K562 (cell line): ENCODE data around the gene GRIPAP1. TPM values are rescaled to one million over a fixed set of nuclear protein-coding genes. Genes with fewer than 3 reads are reported as not detected.

Experiments
- ATAC-seq: fragments of 200-7000 bp; cut with Tn5 transposase; 3 replicates; pipeline ENCODE4 v1.9.1; 2020; ENCODE audit warnings: moderate library complexity
- BruUV-seq: library from RNA; stranded (reverse); fragments of 400-500 nt; replicated peaks from 2 replicates; lab custom pipeline; 2021; lab: Mats Ljungman, UMichigan
- CTCF ChIA-PET: fragments of 300-600 bp; formaldehyde crosslinking; extraction: SDS; loops from one replicate; lab custom pipeline; 2021; ENCODE audit warnings: low intra/inter-chr PET ratio; lab: Yijun Ruan, JAX
- POLR2A ChIA-PET: fragments of 300-600, 350-650 bp; sonication (Branson Sonifier 250); formaldehyde crosslinking; extraction: SDS; loops from one replicate; lab custom pipeline; 2021; ENCODE audit warnings: antibody characterized with exemption, inconsistent platforms; lab: Yijun Ruan, JAX
- DNase-seq, 4 experiments: peaks; one replicate each; pipeline versions ENCODE4 v3.0.0 to v3.0.0-alpha.2; 2011 to 2018; ENCODE audit warnings: low spot score in 3 of 4, mixed read lengths in 3 of 4; ENCODE audit errors: extremely low read depth in 1 of 4
- FAIRE-seq: peaks from 2 replicates; lab custom pipeline; 2011; peaks lifted over from hg19 to GRCh38; lab: Jason Lieb, UNC
- H2AFZ ChIP-seq: 2 replicates; pipeline ENCODE4 v1.6.0; 2011; ENCODE audit warnings: low read depth, low read length, control low read depth, inconsistent platforms
- H3K27ac ChIP-seq: fragments of 200-600 bp; 3 replicates; pipeline ENCODE4 v1.8.0; 2011; ENCODE audit warnings: low read depth, mild to moderate bottlenecking, control low read depth, inconsistent platforms, low read length, moderate library complexity, mixed read lengths; ENCODE audit errors: extremely low read depth
- H3K27me3 ChIP-seq, 2 experiments: fragments of 300-600 bp in 1 of 2; 2 replicates in 1 of 2; 3 replicates in 1 of 2; pipeline versions ENCODE4 v1.6.0 to v1.8.0; 2011; ENCODE audit warnings: inconsistent platforms in 2 of 2, low read length in 2 of 2, mild to moderate bottlenecking in 1 of 2, mixed read lengths in 1 of 2, moderate library complexity in 1 of 2; ENCODE audit not compliant: control insufficient read depth in 2 of 2, insufficient read depth in 2 of 2
- H3K36me3 ChIP-seq: fragments of 300-600 bp; 3 replicates; pipeline ENCODE4 v1.8.0; 2011; ENCODE audit warnings: mild to moderate bottlenecking, low read length, inconsistent platforms; ENCODE audit not compliant: control insufficient read depth, insufficient read depth
- H3K4me1 ChIP-seq, 2 experiments: fragments of 200-600 bp in 1 of 2; replicated peaks in 1 of 2; 2 replicates in 1 of 2; 3 replicates in 1 of 2; pipeline versions ENCODE4 v1.5.1 to v1.8.0; 2011; ENCODE audit warnings: inconsistent platforms in 2 of 2, low read length in 2 of 2, mild to moderate bottlenecking in 1 of 2, mixed read lengths in 1 of 2, moderate library complexity in 1 of 2; ENCODE audit not compliant: control insufficient read depth in 2 of 2, insufficient read depth in 2 of 2
- H3K4me2 ChIP-seq: 2 replicates; pipeline ENCODE4 v1.6.1; 2011; ENCODE audit warnings: low read length, control low read depth, inconsistent platforms, mixed read lengths; ENCODE audit not compliant: insufficient read depth
- H3K4me3 ChIP-seq: fragments of 200-600 bp; sonication (generic), shearing (Covaris generic); 2 replicates; pipeline ENCODE4 v1.5.1; 2016; ENCODE audit warnings: control low read depth, inconsistent platforms
- H3K79me2 ChIP-seq: fragments of 200-600 bp; 3 replicates; pipeline ENCODE4 v1.8.0; 2011; ENCODE audit warnings: low read length, inconsistent platforms; ENCODE audit not compliant: control insufficient read depth, insufficient read depth
- H3K9ac ChIP-seq, 2 experiments: 2 replicates each; pipeline versions ENCODE4 v1.6.0 to v1.6.1; 2011; ENCODE audit warnings: low read depth in 2 of 2, low read length in 2 of 2, control low read depth in 1 of 2, inconsistent platforms in 1 of 2, mild to moderate bottlenecking in 1 of 2, mixed read lengths in 1 of 2; ENCODE audit not compliant: insufficient read depth in 1 of 2
- H3K9me1 ChIP-seq: one replicate; pipeline ENCODE4 v1.6.0; 2011; ENCODE audit warnings: inconsistent platforms, mild to moderate bottlenecking, low read length, moderate library complexity; ENCODE audit not compliant: control insufficient read depth, insufficient read depth
- H3K9me3 ChIP-seq: replicated peaks from 2 replicates; pipeline ENCODE4 v1.5.1; 2011; ENCODE audit warnings: low read depth, low read length, inconsistent platforms; ENCODE audit not compliant: control insufficient read depth, insufficient read depth
- H4K20me1 ChIP-seq: replicated peaks from 2 replicates; pipeline ENCODE4 v1.6.1; 2011; ENCODE audit warnings: low read length, inconsistent platforms, mixed read lengths; ENCODE audit not compliant: control insufficient read depth, insufficient read depth
- KDM4B ChIP-seq, 2 experiments: fragments of 450-650 bp in 1 of 2; sonication (generic) in 1 of 2; IDR thresholded peaks; 2 replicates each; pipeline ENCODE4 v1.6.1; 2016 to 2017; ENCODE audit warnings: borderline replicate concordance in 2 of 2, antibody characterized with exemption in 1 of 2, low read depth in 1 of 2, mild to moderate bottlenecking in 1 of 2
- KHSRP ChIP-seq: fragments of 450-650 bp; IDR thresholded peaks from 2 replicates; pipeline ENCODE4 v1.6.1; 2017
- MEF2D ChIP-seq: conservative IDR thresholded peaks from 2 replicates; pipeline ENCODE4 v1.6.1; 2016; ENCODE audit warnings: low read depth, missing genetic modification characterization, missing compliant biosample characterization
- PCBP1 ChIP-seq: fragments of 200-400 bp; formaldehyde crosslinking; IDR thresholded peaks from 2 replicates; pipeline ENCODE4 v1.6.1; 2018; ENCODE audit warnings: mild to moderate bottlenecking, low read depth, low read length; ENCODE audit not compliant: poor library complexity, severe bottlenecking
- PHF8 ChIP-seq: fragments of 200-600 bp; sonication (generic); IDR thresholded peaks from 2 replicates; pipeline ENCODE4 v1.6.1; 2012; ENCODE audit warnings: mixed run types, mild to moderate bottlenecking, inconsistent platforms, low read length, moderate library complexity, borderline replicate concordance
- POLR3A ChIP-seq: IDR thresholded peaks from 2 replicates; pipeline ENCODE4 v1.6.1; 2011; ENCODE audit warnings: borderline replicate concordance, mild to moderate bottlenecking, moderate library complexity; ENCODE audit not compliant: insufficient read length, insufficient read depth; ENCODE audit errors: extremely low read depth
- RB1 ChIP-seq: fragments of 450-650 bp; IDR thresholded peaks from 2 replicates; pipeline ENCODE4 v1.6.1; 2017; ENCODE audit warnings: low read depth, mild to moderate bottlenecking
- RBM39 ChIP-seq: fragments of 200-400 bp; formaldehyde crosslinking; optimal IDR thresholded peaks from 2 replicates; pipeline ENCODE3; 2018; ENCODE audit warnings: low read depth, low read length
- SMC3 ChIP-seq: conservative IDR thresholded peaks from 2 replicates; pipeline ENCODE4 v1.6.1; 2011; ENCODE audit warnings: low read depth, low read length, improper control_type of control experiment; ENCODE audit not compliant: insufficient read depth
- ZNF57 ChIP-seq: fragments of 450-650 bp; formaldehyde crosslinking; IDR thresholded peaks from 2 replicates; pipeline ENCODE4 v1.4.0; 2020; ENCODE audit warnings: mild to moderate bottlenecking, moderate library complexity
- WGBS: fragments of 100-300 bp; shearing (Covaris generic); methylation state at CpG from one replicate; pipeline ENCODE4 v1.1.6; 2016; ENCODE audit warnings: low coverage, mixed read lengths; ENCODE audit not compliant: insufficient coverage; ENCODE audit errors: missing lambda C conversion rate; 5-methylcytosine and 5-hydroxymethylcytosine counted together
- in situ Hi-C: fragments of 300-500 bp; cut with MboI; formaldehyde crosslinking; loops from 4 replicates; pipeline ENCODE4 v1.15.0; 2018; ENCODE audit warnings: inconsistent platforms, mixed read lengths
- intact Hi-C: fragments of 100-400 bp; cut with micrococcal nuclease; formaldehyde crosslinking; loops from 2 replicates; pipeline ENCODE4 v1.14.2; 2022
- polyA plus RNA-seq, 8 experiments: library from polyadenylated mRNA; depleted of rRNA in 4 of 8; stranded (reverse) in 5 of 8; unstranded in 3 of 8; fragments of >200 nt; fragmentation: Nextera tagmentation in 2 of 8; fragmentation: Illumina TruSeq in 1 of 8; extraction: Ambion mirVana in 2 of 8; extraction: Trizol in 1 of 8; gene quantifications; 2 replicates each; pipeline versions ENCODE4 v1.2.1 to v1.2.3, GENCODE V29; 2011 to 2014; ENCODE audit warnings: inconsistent platforms in 1 of 8, missing spikeins in 1 of 8
- total RNA-seq, 7 experiments: library from RNA; depleted of rRNA in 6 of 7; stranded (reverse); fragments of >200 nt in 6 of 7; fragmentation: Illumina TruSeq in 2 of 7; extraction: Trizol in 2 of 7; gene quantifications; 2 replicates each; pipeline versions ENCODE4 v1.2.1 to v1.2.3, GENCODE V29; 2011 to 2021; ENCODE audit warnings: low replicate concordance in 1 of 7

The GRIPAP1 gene
- total and polyA plus RNA-seq, 9 of the 15 experiments (the other 6 are each of a cell fraction or from before 2014, with no cell fraction given), result 4.1 to 41.6 (median 24.0) TPM

DNA sequence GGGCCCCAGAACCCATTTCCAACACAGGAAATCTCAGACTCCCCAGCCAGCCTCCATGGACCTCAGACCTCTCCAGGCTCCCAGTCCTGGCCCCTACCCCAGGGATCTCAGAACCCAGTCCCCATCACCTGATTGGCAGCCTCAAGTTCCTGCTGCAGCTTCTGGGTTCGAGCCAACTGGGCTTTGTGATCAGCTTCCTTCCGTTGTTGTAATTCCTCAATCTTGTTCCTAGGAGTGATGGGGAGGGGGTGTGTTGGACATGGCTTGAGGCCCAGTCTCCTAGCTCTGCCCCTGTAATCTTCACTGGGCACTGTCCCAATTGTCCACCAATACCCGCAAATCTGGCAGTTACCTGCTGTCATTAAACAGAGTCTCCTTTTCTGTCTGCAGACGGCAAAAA is 12.6 kb downstream of the GRIPAP1 start:
- Histone ChIP-seq H3K27ac (no peak overlapping the region), H3K4me3 (no peak overlapping the region), H3K4me1 (no peaks in the 10 kb centered on the region), H3K9ac (no peak overlapping the region), H3K36me3 (peaks cover 45% of the 10 kb centered on the region; the same call in 2 of the 3 replicates), H3K9me3 (no peaks in the 10 kb centered on the region), H4K20me1 (no peaks in the 10 kb centered on the region), H2AFZ (no peak overlapping the region), H3K79me2 (no peaks in the 10 kb centered on the region), H3K9me1 (no peaks in the 10 kb centered on the region), H3K4me2 (no peak overlapping the region), H3K27me3 (no peaks in the 10 kb centered on the region)
- DNase-seq (no peak), FAIRE-seq (no peak), ATAC-seq (no peak)
- no TSS peak for BruUV-seq
- in situ Hi-C loops, result no loop called here
- no peak for TF ChIP-seq RB1
- TF ChIP-seq POLR3A, result no peak
- TF ChIP-seq ZNF57 (CRISPR knock-in tag), result no peak
- TF ChIP-seq PCBP1, result no peak
- TF ChIP-seq RBM39, result no peak
- TF ChIP-seq SMC3, result no peak
- TF ChIP-seq KHSRP, result no peak
- TF ChIP-seq PHF8, result no peak
- TF ChIP-seq MEF2D (tag), result no peak
- no peak for TF ChIP-seq KDM4B (IDR thresholded peaks at IDR 0.05; ENCODE audit: borderline replicate concordance in 2 of 2, low read depth in 1 of 2)
- POLR2A ChIA-PET, result interaction anchor here (0.6 kb wide), 1 partner anchor 32 kb away, joined by 3 read pairs; no protein-coding TSS in a partner anchor
- CTCF ChIA-PET, result no interaction called here
- WGBS, result 87% methylated on average over 4 of the region's 4 CpGs
- intact Hi-C loops, result no loop called here
